Upper lobe of left lung (tissue), 6 donors: Measurements from ENCODE around the gene SCFD2. TPM values are rescaled to one million over a fixed set of nuclear protein-coding genes. Genes with fewer than 3 reads are reported as not detected.

Experiments used
- ATAC-seq, 2 donors: fragments of 200-7000 bp; cut with Tn5 transposase; one replicate each; pipeline ENCODE4 v1.9.1; 2022; ENCODE audit warnings: mild to moderate bottlenecking in 2 of 2, moderate library complexity in 2 of 2; ENCODE audit not compliant: low FRiP score in 2 of 2
- DNase-seq, 2 donors: peaks; one replicate each; pipeline ENCODE4 v3.0.0-alpha.2; 2019 to 2020
- H3K27ac ChIP-seq, 4 donors: fragments of 200-600 bp; sonication (generic); one replicate each; pipeline ENCODE4 v1.5.1; 2016 to 2019
- H3K27me3 ChIP-seq, 4 donors: fragments of 200-600 bp; sonication (generic); one replicate each; pipeline ENCODE4 v1.5.1; 2017 to 2019
- H3K36me3 ChIP-seq, 4 donors: fragments of 200-600 bp; sonication (generic); one replicate each; pipeline ENCODE4 v1.5.1; 2016 to 2019
- H3K4me1 ChIP-seq, 4 donors: fragments of 200-600 bp; sonication (generic); one replicate each; pipeline ENCODE4 v1.5.1; 2018 to 2019
- H3K4me3 ChIP-seq, 4 donors: fragments of 200-600 bp; sonication (generic); one replicate each; pipeline ENCODE4 v1.5.1; 2017 to 2019; ENCODE audit warnings: mild to moderate bottlenecking in 2 of 4, moderate library complexity in 1 of 4
- H3K9me3 ChIP-seq, 4 donors: fragments of 200-600 bp; sonication (generic); one replicate each; pipeline ENCODE4 v1.5.1; 2018 to 2019
- EP300 ChIP-seq, 4 donors: sonication (generic); formaldehyde crosslinking; IDR thresholded peaks; one replicate each; pipeline ENCODE4 v1.5.1; 2017; ENCODE audit warnings: antibody characterized with exemption in 4 of 4, control low read depth in 2 of 4
- POLR2A ChIP-seq, 4 donors: fragments of 450-650 bp; IDR thresholded peaks; one replicate each; pipeline ENCODE4 v1.5.1; 2016 to 2017; ENCODE audit warnings: antibody characterized with exemption in 4 of 4, mild to moderate bottlenecking in 2 of 4
- POLR2AphosphoS5 ChIP-seq, 2 donors: sonication (generic); formaldehyde crosslinking; IDR thresholded peaks; one replicate each; pipeline ENCODE4 v1.5.1; 2017; ENCODE audit warnings: antibody characterized with exemption in 2 of 2
- whole genome bisulfite sequencing, 2 donors: methylation state at CpG; one replicate each; pipeline ENCODE4 v1.1.5; 2017 to 2018; 5-methylcytosine and 5-hydroxymethylcytosine counted together
- total RNA-seq, 6 donors: library from RNA; depleted of rRNA in 4 of 6; stranded (reverse); fragments of >200 nt in 4 of 6; gene quantifications; one replicate each; pipeline versions ENCODE4 v1.1.0 to v1.2.1, GENCODE V29; 2016 to 2021
- TF ChIP-seq, protein P1 (sequence below), 6 experiments: fragments of 450-650 bp in 4 of 6; fragments of 200-600 bp in 2 of 6; sonication (generic) in 2 of 6; IDR thresholded peaks; one replicate each; pipeline ENCODE4 v1.5.1; 2016 to 2019; ENCODE audit warnings: antibody characterized with exemption in 6 of 6
- donor health status: DM: no; HTN: no; CAD: no; lungs with moderate emphysema.
- donor health status: DM: no; HTN: yes; CAD: no; lungs with severe emphysema.

Gene SCFD2
- total RNA-seq, 6 donors from 2014 or later, result 15.2 to 33.5 (median 20.0) TPM

GRCh38 chr4:52983563-52984303 lies 382.1 kb downstream of the SCFD2 start:
- DNase-seq (no peak), ATAC-seq (peak in 1 of 2 donors; percentile 82)
- TF ChIP-seq EP300 (IDR thresholded peaks at IDR 0.05) (no peak), POLR2A (IDR thresholded peaks at IDR 0.05) (no peak), POLR2AphosphoS5 (IDR thresholded peaks at IDR 0.05) (no peak)
- TF ChIP-seq, protein P1, sequence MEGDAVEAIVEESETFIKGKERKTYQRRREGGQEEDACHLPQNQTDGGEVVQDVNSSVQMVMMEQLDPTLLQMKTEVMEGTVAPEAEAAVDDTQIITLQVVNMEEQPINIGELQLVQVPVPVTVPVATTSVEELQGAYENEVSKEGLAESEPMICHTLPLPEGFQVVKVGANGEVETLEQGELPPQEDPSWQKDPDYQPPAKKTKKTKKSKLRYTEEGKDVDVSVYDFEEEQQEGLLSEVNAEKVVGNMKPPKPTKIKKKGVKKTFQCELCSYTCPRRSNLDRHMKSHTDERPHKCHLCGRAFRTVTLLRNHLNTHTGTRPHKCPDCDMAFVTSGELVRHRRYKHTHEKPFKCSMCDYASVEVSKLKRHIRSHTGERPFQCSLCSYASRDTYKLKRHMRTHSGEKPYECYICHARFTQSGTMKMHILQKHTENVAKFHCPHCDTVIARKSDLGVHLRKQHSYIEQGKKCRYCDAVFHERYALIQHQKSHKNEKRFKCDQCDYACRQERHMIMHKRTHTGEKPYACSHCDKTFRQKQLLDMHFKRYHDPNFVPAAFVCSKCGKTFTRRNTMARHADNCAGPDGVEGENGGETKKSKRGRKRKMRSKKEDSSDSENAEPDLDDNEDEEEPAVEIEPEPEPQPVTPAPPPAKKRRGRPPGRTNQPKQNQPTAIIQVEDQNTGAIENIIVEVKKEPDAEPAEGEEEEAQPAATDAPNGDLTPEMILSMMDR (IDR thresholded peaks at IDR 0.05), result peak; percentile 40 to 71 (median 63)
- H3K9me3 ChIP-seq, result no peaks in the 10 kb centered on the region
- no peak overlapping the region for H3K27ac ChIP-seq
- H3K4me1 ChIP-seq, result peaks cover 0 to 5% (median 0%) of the 10 kb centered on the region in 4 donors
- H3K27me3 ChIP-seq, result no peaks in the 10 kb centered on the region
- no peak overlapping the region for H3K4me3 ChIP-seq
- 0% methylated on average over 1 of the region's 1 CpG for WGBS, 2 donors
- no peaks in the 10 kb centered on the region for H3K36me3 ChIP-seq

GRCh38 chr4:52982946-52983340 lies 382.9 kb downstream of the SCFD2 start:
- Histone ChIP-seq H3K27me3 (no peaks in the 10 kb centered on the region), H3K4me3 (no peak overlapping the region), H3K4me1 (peaks cover 0 to 5% (median 0%) of the 10 kb centered on the region in 4 donors), H3K36me3 (no peaks in the 10 kb centered on the region), H3K27ac (no peak overlapping the region), H3K9me3 (no peaks in the 10 kb centered on the region)
- WGBS, 2 donors, result 28 to 48% methylated on average over 3 of the region's 3 CpGs
- TF ChIP-seq EP300 (IDR thresholded peaks at IDR 0.05) (no peak), POLR2AphosphoS5 (IDR thresholded peaks at IDR 0.05) (no peak), POLR2A (IDR thresholded peaks at IDR 0.05) (no peak)
- TF ChIP-seq, protein P1 (IDR thresholded peaks at IDR 0.05), result no peak
- no peak for DNase-seq
- ATAC-seq, result no peak

DNA sequence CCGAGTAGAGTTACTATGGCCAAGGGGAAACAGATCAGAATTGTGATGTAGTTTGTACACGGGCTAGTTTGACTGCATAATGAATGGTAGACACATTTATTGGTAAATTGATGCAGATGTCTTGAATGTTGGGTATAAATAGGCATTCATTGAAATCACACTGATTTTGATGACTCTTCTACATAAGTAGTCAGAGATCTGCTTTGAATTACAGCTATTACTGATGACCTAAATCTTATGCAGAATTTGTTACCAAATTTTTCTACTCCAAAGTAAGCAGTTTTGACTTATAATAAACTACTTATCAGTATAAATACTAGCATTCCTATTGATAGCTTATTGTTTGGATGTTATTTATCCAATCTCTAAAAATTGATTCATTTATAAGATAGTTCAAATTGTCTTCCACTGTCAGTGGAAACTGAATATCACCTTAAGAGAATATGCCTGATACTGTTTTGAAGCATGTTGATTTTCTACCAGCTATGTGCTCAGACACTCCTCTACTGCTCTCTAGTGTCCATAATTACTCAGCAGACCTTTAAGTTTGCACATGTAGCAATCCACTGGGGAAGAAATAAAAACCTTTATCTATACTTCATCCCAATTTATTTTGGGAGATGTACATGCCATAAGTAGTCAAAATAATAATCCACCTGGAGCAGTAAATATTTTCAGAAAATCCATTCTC lies 383.5 kb downstream of the SCFD2 start:
- Histone ChIP-seq H3K27me3 (no peaks in the 10 kb centered on the region), H3K4me3 (no peak overlapping the region), H3K4me1 (peaks cover 0 to 5% (median 0%) of the 10 kb centered on the region in 4 donors), H3K9me3 (no peaks in the 10 kb centered on the region), H3K27ac (no peak overlapping the region), H3K36me3 (no peaks in the 10 kb centered on the region)
- WGBS, 2 donors, result 76 to 83% methylated on average over 2 of the region's 2 CpGs
- peak; percentile 65 to 82 for ATAC-seq
- TF ChIP-seq, protein P1 (IDR thresholded peaks at IDR 0.05), result peak in 5 of 6 experiments; percentile 46 to 51 (median 49)
- no peak for TF ChIP-seq EP300 (IDR thresholded peaks at IDR 0.05)
- DNase-seq, result no peak

DNA sequence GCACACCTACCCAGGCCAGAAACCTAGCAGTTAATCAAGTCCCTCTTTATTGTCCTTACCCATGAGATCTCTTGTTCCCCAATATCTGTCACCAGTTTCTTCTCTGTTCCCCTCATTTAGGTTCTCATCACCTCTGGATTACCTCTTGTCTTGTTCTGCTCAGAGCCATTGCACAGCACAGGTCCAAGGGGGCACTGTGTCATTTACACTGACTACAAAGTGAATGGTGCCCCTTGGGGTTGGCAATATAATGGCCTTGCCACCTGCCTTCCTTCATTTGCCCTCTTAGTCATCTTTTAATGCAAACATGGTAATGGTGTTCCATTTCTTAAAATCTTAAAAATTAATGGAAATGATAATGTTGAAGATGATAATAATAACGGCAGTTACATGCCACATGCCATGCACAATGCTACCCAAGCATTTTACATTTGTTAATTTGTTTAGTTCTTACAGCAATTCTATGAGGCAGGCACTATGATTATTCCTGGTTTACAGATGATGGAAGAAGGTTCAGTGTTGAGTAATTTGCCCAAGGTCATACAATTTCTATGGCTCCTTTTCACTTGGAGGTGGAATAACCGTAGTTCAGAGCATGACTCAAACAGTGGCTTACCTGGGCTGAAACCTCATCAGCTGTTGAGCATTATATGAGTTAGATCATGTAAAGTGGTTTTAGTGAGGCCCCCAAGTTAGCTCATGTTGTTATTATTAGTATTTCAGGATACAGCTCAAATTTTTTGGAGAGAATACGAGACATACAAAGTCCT lies 385.9 kb downstream of the SCFD2 start:
- DNase-seq (no peak), ATAC-seq (no peak)
- 97 to 100% methylated on average over 3 of the region's 3 CpGs for WGBS, 2 donors
- Histone ChIP-seq H3K36me3 (no peaks in the 10 kb centered on the region), H3K27me3 (no peaks in the 10 kb centered on the region), H3K9me3 (no peaks in the 10 kb centered on the region), H3K27ac (no peak overlapping the region), H3K4me1 (peaks cover 0 to 5% (median 0%) of the 10 kb centered on the region in 4 donors), H3K4me3 (no peak overlapping the region)
- TF ChIP-seq, protein P1 (IDR thresholded peaks at IDR 0.05), result no peak
- TF ChIP-seq POLR2A (IDR thresholded peaks at IDR 0.05) (no peak), POLR2AphosphoS5 (IDR thresholded peaks at IDR 0.05) (no peak), EP300 (IDR thresholded peaks at IDR 0.05) (no peak)
